ENCODE results near the gene ACTL8.

ACTL8 gene

GRCh38 chr1:17825273-17826164, 70.4 kb downstream of the ACTL8 start:
- no peak overlapping the region for H3K14ac ChIP-seq (ENCODE audit: low read length)
- no peak overlapping the region for H2BK120ac ChIP-seq (ENCODE audit: low read depth, low read length)
- peak overlapping the region; percentile 72 for H3K18ac ChIP-seq (ENCODE audit: low read length)
- DNase-seq (ENCODE audit: low spot score): no peak
- H3K79me1 ChIP-seq (ENCODE audit: low read depth, low read length): no peaks in the 10 kb centered on the region
- H2BK5ac ChIP-seq (ENCODE audit: low read length): no peak overlapping the region
- no peak overlapping the region for H4K91ac ChIP-seq (ENCODE audit: low read depth, low read length, poor library complexity)
- no peak overlapping the region for H3K27ac ChIP-seq (replicated peaks; ENCODE audit: low read length)
- no peaks in the 10 kb centered on the region for H3K4me1 ChIP-seq (ENCODE audit: control insufficient read depth in 2 of 2, insufficient read depth in 1 of 2, low read depth in 1 of 2, low read length in 2 of 2)
- H2AK5ac ChIP-seq (ENCODE audit: low read depth, low read length): no peak overlapping the region
- no peaks in the 10 kb centered on the region for H3K36me3 ChIP-seq (replicated peaks in 1 of 2; ENCODE audit: control insufficient read depth in 2 of 2, insufficient read depth in 2 of 2, low read length in 2 of 2)
- H3K4me2 ChIP-seq (ENCODE audit: insufficient read depth, low read length, poor library complexity, severe bottlenecking): no peak overlapping the region
- H3K9ac ChIP-seq (ENCODE audit: low read depth, low read length, poor library complexity): no peak overlapping the region
- no peak overlapping the region for H3K4me3 ChIP-seq (ENCODE audit: low read length in 2 of 2)
- H3K23ac ChIP-seq (ENCODE audit: low read depth, low read length, poor library complexity): no peak overlapping the region
- no peaks in the 10 kb centered on the region for H3K9me3 ChIP-seq (replicated peaks in 1 of 2; ENCODE audit: control insufficient read depth in 2 of 2, insufficient read depth in 1 of 2, low read depth in 1 of 2, low read length in 2 of 2)
- no peak overlapping the region for H4K8ac ChIP-seq (ENCODE audit: low read depth, low read length)
- H2BK15ac ChIP-seq (ENCODE audit: low read length): no peak overlapping the region
- WGBS, 2 donors (ENCODE audit: extremely low coverage in 2 of 2, insufficient read length in 2 of 2, insufficient replicate concordance in 1 of 2): no CpG with 5 or more reads among the region's 33 CpGs
- H3K27me3 ChIP-seq (ENCODE audit: control insufficient read depth in 3 of 3, insufficient read depth in 3 of 3, low read depth in 1 of 3, low read length in 3 of 3): peaks cover 0 to 5% (median 0%) of the 10 kb centered on the region in 3 experiments
- no peak overlapping the region for H3K4ac ChIP-seq (ENCODE audit: low read length)
- no peak overlapping the region for H2BK12ac ChIP-seq (ENCODE audit: low read length)
- H2AFZ ChIP-seq (ENCODE audit: low read length): no peak overlapping the region

- no peak overlapping the region for H3K4me2 ChIP-seq (ENCODE audit: insufficient read depth, low read length, poor library complexity, severe bottlenecking)
- H3K9me3 ChIP-seq (replicated peaks in 1 of 2; ENCODE audit: control insufficient read depth in 2 of 2, insufficient read depth in 1 of 2, low read depth in 1 of 2, low read length in 2 of 2): no peaks in the 10 kb centered on the region
- no peak overlapping the region for H2BK15ac ChIP-seq (ENCODE audit: low read length)
- H3K4me1 ChIP-seq (ENCODE audit: control insufficient read depth in 2 of 2, insufficient read depth in 1 of 2, low read depth in 1 of 2, low read length in 2 of 2): no peaks in the 10 kb centered on the region
- no peak overlapping the region for H3K14ac ChIP-seq (ENCODE audit: low read length)
- no peak overlapping the region for H4K91ac ChIP-seq (ENCODE audit: low read depth, low read length, poor library complexity)
- WGBS, 2 donors (ENCODE audit: extremely low coverage in 2 of 2, insufficient read length in 2 of 2, insufficient replicate concordance in 1 of 2): no CpG with 5 or more reads among the region's 16 CpGs
- no peak overlapping the region for H2AFZ ChIP-seq (ENCODE audit: low read length)
- H3K36me3 ChIP-seq (replicated peaks in 1 of 2; ENCODE audit: control insufficient read depth in 2 of 2, insufficient read depth in 2 of 2, low read length in 2 of 2): no peaks in the 10 kb centered on the region
- no peak overlapping the region for H2BK5ac ChIP-seq (ENCODE audit: low read length)
- H3K79me1 ChIP-seq (ENCODE audit: low read depth, low read length): no peaks in the 10 kb centered on the region
- no peak overlapping the region for H2BK12ac ChIP-seq (ENCODE audit: low read length)
- no peak overlapping the region for H4K8ac ChIP-seq (ENCODE audit: low read depth, low read length)
- DNase-seq (ENCODE audit: low spot score): peak; percentile 49
- H2BK120ac ChIP-seq (ENCODE audit: low read depth, low read length): no peak overlapping the region
- H3K4ac ChIP-seq (ENCODE audit: low read length): no peak overlapping the region
- no peak overlapping the region for H3K27ac ChIP-seq (replicated peaks; ENCODE audit: low read length)
- H3K4me3 ChIP-seq (ENCODE audit: low read length in 2 of 2): no peak overlapping the region
- H3K23ac ChIP-seq (ENCODE audit: low read depth, low read length, poor library complexity): no peak overlapping the region
- H3K18ac ChIP-seq (ENCODE audit: low read length): no peak overlapping the region
- H3K9ac ChIP-seq (ENCODE audit: low read depth, low read length, poor library complexity): no peak overlapping the region
- H3K27me3 ChIP-seq (ENCODE audit: control insufficient read depth in 3 of 3, insufficient read depth in 3 of 3, low read depth in 1 of 3, low read length in 3 of 3): peaks cover 0 to 5% (median 0%) of the 10 kb centered on the region in 3 experiments
- H2AK5ac ChIP-seq (ENCODE audit: low read depth, low read length): no peak overlapping the region
These were observed 71.0 kb downstream of the ACTL8 start for GRCh38 chr1:17826165-17826488.

- DNase-seq (ENCODE audit: low spot score): no peak
- Histone ChIP-seq H3K79me1 (ENCODE audit: low read depth, low read length) (no peaks in the 10 kb centered on the region), H3K4ac (ENCODE audit: low read length) (no peak overlapping the region), H3K23ac (ENCODE audit: low read depth, low read length, poor library complexity) (no peak overlapping the region), H3K4me3 (ENCODE audit: low read length in 2 of 2) (no peak overlapping the region), H2AFZ (ENCODE audit: low read length) (no peak overlapping the region), H2BK15ac (ENCODE audit: low read length) (no peak overlapping the region), H3K14ac (ENCODE audit: low read length) (no peak overlapping the region), H2AK5ac (ENCODE audit: low read depth, low read length) (no peak overlapping the region), H3K9me3 (replicated peaks in 1 of 2; ENCODE audit: control insufficient read depth in 2 of 2, insufficient read depth in 1 of 2, low read depth in 1 of 2, low read length in 2 of 2) (no peaks in the 10 kb centered on the region), H3K27ac (replicated peaks; ENCODE audit: low read length) (no peak overlapping the region), H2BK12ac (ENCODE audit: low read length) (no peak overlapping the region), H2BK120ac (ENCODE audit: low read depth, low read length) (no peak overlapping the region), H3K4me2 (ENCODE audit: insufficient read depth, low read length, poor library complexity, severe bottlenecking) (no peak overlapping the region), H3K4me1 (ENCODE audit: control insufficient read depth in 2 of 2, insufficient read depth in 1 of 2, low read depth in 1 of 2, low read length in 2 of 2) (no peaks in the 10 kb centered on the region), H3K27me3 (ENCODE audit: control insufficient read depth in 3 of 3, insufficient read depth in 3 of 3, low read depth in 1 of 3, low read length in 3 of 3) (peaks cover 0 to 5% (median 0%) of the 10 kb centered on the region in 3 experiments), H4K8ac (ENCODE audit: low read depth, low read length) (no peak overlapping the region), H2BK5ac (ENCODE audit: low read length) (no peak overlapping the region), H3K18ac (ENCODE audit: low read length) (no peak overlapping the region), H3K9ac (ENCODE audit: low read depth, low read length, poor library complexity) (no peak overlapping the region), H3K36me3 (replicated peaks in 1 of 2; ENCODE audit: control insufficient read depth in 2 of 2, insufficient read depth in 2 of 2, low read length in 2 of 2) (no peaks in the 10 kb centered on the region), H4K91ac (ENCODE audit: low read depth, low read length, poor library complexity) (no peak overlapping the region)
- no CpG with 5 or more reads among the region's 4 CpGs for WGBS, 2 donors (ENCODE audit: extremely low coverage in 2 of 2, insufficient read length in 2 of 2, insufficient replicate concordance in 1 of 2)
These were observed 73.9 kb downstream of the ACTL8 start for GRCh38 chr1:17828991-17829390.

- no peak overlapping the region for H3K27ac ChIP-seq (replicated peaks; ENCODE audit: low read length)
- no peak overlapping the region for H3K4me3 ChIP-seq (ENCODE audit: low read length in 2 of 2)
- H3K36me3 ChIP-seq (replicated peaks in 1 of 2; ENCODE audit: control insufficient read depth in 2 of 2, insufficient read depth in 2 of 2, low read length in 2 of 2): no peaks in the 10 kb centered on the region
- no peak overlapping the region for H2AK5ac ChIP-seq (ENCODE audit: low read depth, low read length)
- no peaks in the 10 kb centered on the region for H3K9me3 ChIP-seq (replicated peaks in 1 of 2; ENCODE audit: control insufficient read depth in 2 of 2, insufficient read depth in 1 of 2, low read depth in 1 of 2, low read length in 2 of 2)
- H2AFZ ChIP-seq (ENCODE audit: low read length): no peak overlapping the region
- no peak overlapping the region for H4K91ac ChIP-seq (ENCODE audit: low read depth, low read length, poor library complexity)
- no peak overlapping the region for H3K14ac ChIP-seq (ENCODE audit: low read length)
- H3K4ac ChIP-seq (ENCODE audit: low read length): no peak overlapping the region
- no peak overlapping the region for H2BK120ac ChIP-seq (ENCODE audit: low read depth, low read length)
- no peak overlapping the region for H2BK12ac ChIP-seq (ENCODE audit: low read length)
- WGBS, 2 donors (ENCODE audit: extremely low coverage in 2 of 2, insufficient read length in 2 of 2, insufficient replicate concordance in 1 of 2): no CpG with 5 or more reads among the region's 6 CpGs
- H3K79me1 ChIP-seq (ENCODE audit: low read depth, low read length): no peaks in the 10 kb centered on the region
- no peak overlapping the region for H3K9ac ChIP-seq (ENCODE audit: low read depth, low read length, poor library complexity)
- H3K23ac ChIP-seq (ENCODE audit: low read depth, low read length, poor library complexity): no peak overlapping the region
- H4K8ac ChIP-seq (ENCODE audit: low read depth, low read length): no peak overlapping the region
- no peak overlapping the region for H3K18ac ChIP-seq (ENCODE audit: low read length)
- no peaks in the 10 kb centered on the region for H3K4me1 ChIP-seq (ENCODE audit: control insufficient read depth in 2 of 2, insufficient read depth in 1 of 2, low read depth in 1 of 2, low read length in 2 of 2)
- no peak overlapping the region for H2BK5ac ChIP-seq (ENCODE audit: low read length)
- no peak overlapping the region for H3K4me2 ChIP-seq (ENCODE audit: insufficient read depth, low read length, poor library complexity, severe bottlenecking)
- no peak overlapping the region for H2BK15ac ChIP-seq (ENCODE audit: low read length)
- peaks cover 0 to 8% (median 0%) of the 10 kb centered on the region in 3 experiments for H3K27me3 ChIP-seq (ENCODE audit: control insufficient read depth in 3 of 3, insufficient read depth in 3 of 3, low read depth in 1 of 3, low read length in 3 of 3)
- DNase-seq (ENCODE audit: low spot score): no peak
These were observed 74.4 kb downstream of the ACTL8 start for GRCh38 chr1:17829579-17829978.

Data from neuronal stem cell (in vitro differentiated cells).